Hypothalamus (tissue), 51 donors: ENCODE measurements around the gene STRA6.

Experiments
- DNase-seq, 51 donors: peaks; one replicate each; lab custom pipeline; 2025; lab: John Stamatoyannopoulos, UW

STRA6 gene

GRCh38 chr15:74208901-74209559 is 6.4 kb upstream of the STRA6 start:
- DNase-seq: no peak

- DNase-seq: no peak
These were observed 5.9 kb upstream of the STRA6 start for GRCh38 chr15:74208496-74208895.

GRCh38 chr15:74207652-74208440 is 5.3 kb upstream of the STRA6 start:
- DNase-seq: peak in 1 of 51 donors; percentile 61

- DNase-seq: peak in 5 of 51 donors; percentile 10 to 15 (median 14)
These were observed 4.3 kb upstream of the STRA6 start for GRCh38 chr15:74206801-74207281.

- DNase-seq: no peak
These were observed 3.0 kb upstream of the STRA6 start for GRCh38 chr15:74205582-74205947.

- peak in 2 of 51 donors; percentile 11 to 17 for DNase-seq
These were observed 1.4 kb upstream of the STRA6 start for GRCh38 chr15:74203914-74204431.

- no peak for DNase-seq
These were observed 722 bp downstream of the STRA6 start for GRCh38 chr15:74201710-74202420.

- DNase-seq: no peak
These were observed 1.6 kb downstream of the STRA6 start for GRCh38 chr15:74200871-74201419.

- DNase-seq: no peak
These were observed 2.2 kb downstream of the STRA6 start for GRCh38 chr15:74200412-74200815.

GRCh38 chr15:74199297-74199652 is 3.3 kb downstream of the STRA6 start:
- DNase-seq: no peak

GRCh38 chr15:74197176-74197965 is 5.2 kb downstream of the STRA6 start:
- DNase-seq: no peak

- peak in 1 of 51 donors; percentile 30 for DNase-seq
These were observed 6.4 kb downstream of the STRA6 start for GRCh38 chr15:74196175-74196574.

GRCh38 chr15:74194572-74195559 is 7.7 kb downstream of the STRA6 start:
- DNase-seq: no peak

GRCh38 chr15:74193905-74194304 is 8.7 kb downstream of the STRA6 start:
- no peak for DNase-seq

GRCh38 chr15:74193299-74193718 is 9.3 kb downstream of the STRA6 start:
- DNase-seq: no peak

- no peak for DNase-seq
These were observed 9.8 kb downstream of the STRA6 start for GRCh38 chr15:74192751-74193150.

GRCh38 chr15:74191798-74192197 is 10.8 kb downstream of the STRA6 start:
- DNase-seq: no peak

- no peak for DNase-seq
These were observed 14.4 kb downstream of the STRA6 start for GRCh38 chr15:74188216-74188615.
